ENCODE results near the gene FLOT2.

GRCh38 chr17:28865946-28866752, 31.4 kb downstream of the FLOT2 start:
- no peak for TF ChIP-seq CTCF (conservative IDR thresholded peaks at IDR 0.05)
- TF ChIP-seq ZFX (IDR thresholded peaks at IDR 0.05) = no peak
